H1 (cell line): ENCODE measurements around the gene ARID1B. TPM values are rescaled to one million over a fixed set of nuclear protein-coding genes. Genes with fewer than 3 reads are reported as not detected.

Source experiments
- CTCF ChIA-PET: fragments of 300-600 bp; sonication (Branson Sonifier 250); formaldehyde crosslinking; loops from one replicate; lab custom pipeline; 2021; ENCODE audit not compliant: partially characterized antibody; lab: Charles Lee
- POLR2A ChIA-PET: fragments of 300-600 bp; sonication (Branson Sonifier 250); formaldehyde crosslinking; loops from one replicate; lab custom pipeline; 2021; ENCODE audit warnings: inconsistent platforms; ENCODE audit not compliant: partially characterized antibody; lab: Charles Lee
- DNase-seq, 2 experiments: peaks; one replicate each; pipeline versions ENCODE4 v3.0.0 to v3.0.0-alpha.2; 2010 to 2022; ENCODE audit warnings: low spot score in 2 of 2, low read depth in 1 of 2, mixed read lengths in 1 of 2
- FAIRE-seq: peaks from 2 replicates; lab custom pipeline; 2011; peaks lifted over from hg19 to GRCh38; lab: Jason Lieb, UNC
- H2AFZ ChIP-seq: 2 replicates; pipeline ENCODE4 v1.8.1; 2012; ENCODE audit warnings: low read length, inconsistent platforms
- H2AK5ac ChIP-seq: 2 replicates; pipeline ENCODE4 v1.6.1; 2013; ENCODE audit warnings: low read depth, low read length
- H2BK120ac ChIP-seq: replicated peaks from 2 replicates; pipeline ENCODE3; 2013; ENCODE audit warnings: low read depth, low read length, inconsistent platforms
- H2BK12ac ChIP-seq: 2 replicates; pipeline ENCODE4 v1.6.1; 2013; ENCODE audit warnings: low read depth, low read length
- H2BK15ac ChIP-seq: 2 replicates; pipeline ENCODE4 v1.6.1; 2013; ENCODE audit warnings: low read length
- H2BK20ac ChIP-seq: 2 replicates; pipeline ENCODE4 v1.6.1; 2013; ENCODE audit warnings: low read length
- H2BK5ac ChIP-seq: 2 replicates; pipeline ENCODE4 v1.6.1; 2013; ENCODE audit warnings: low read depth, low read length
- H3K14ac ChIP-seq: 2 replicates; pipeline ENCODE4 v1.6.1; 2013; ENCODE audit warnings: inconsistent platforms; ENCODE audit not compliant: insufficient read length
- H3K18ac ChIP-seq: 2 replicates; pipeline ENCODE4 v1.6.1; 2013; ENCODE audit warnings: low read length; ENCODE audit errors: extremely low read depth
- H3K23ac ChIP-seq: 2 replicates; pipeline ENCODE4 v1.6.1; 2013; ENCODE audit warnings: inconsistent platforms; ENCODE audit not compliant: insufficient read length
- H3K23me2 ChIP-seq: 2 replicates; pipeline ENCODE4 v1.6.1; 2013; ENCODE audit warnings: low read depth, low read length
- H3K27ac ChIP-seq: 2 replicates; pipeline ENCODE4 v1.6.1; 2011; ENCODE audit warnings: low read depth, low read length, inconsistent platforms
- H3K27me3 ChIP-seq, 4 experiments: replicated peaks in 1 of 4; 1 replicate in 1 of 4; 2 replicates in 3 of 4; pipeline versions ENCODE4 v1.6.1 to v1.8.1; 2011 to 2013; ENCODE audit warnings: low read length in 3 of 4, mild to moderate bottlenecking in 3 of 4, inconsistent platforms in 2 of 4, mixed read lengths in 2 of 4, moderate library complexity in 1 of 4; ENCODE audit not compliant: control insufficient read depth in 3 of 4, insufficient read depth in 3 of 4; ENCODE audit errors: extremely low read depth in 1 of 4
- H3K36me3 ChIP-seq, 4 experiments: 2 replicates each; pipeline versions ENCODE4 v1.6.1 to v1.8.1; 2011 to 2013; ENCODE audit warnings: mild to moderate bottlenecking in 4 of 4, low read length in 3 of 4, moderate library complexity in 2 of 4, control low read depth in 1 of 4, inconsistent platforms in 1 of 4; ENCODE audit not compliant: insufficient read depth in 4 of 4, control insufficient read depth in 2 of 4
- H3K4ac ChIP-seq: replicated peaks from 2 replicates; pipeline ENCODE3; 2013; ENCODE audit warnings: low read length, low read depth, mixed read lengths, inconsistent platforms; ENCODE audit not compliant: insufficient read length
- H3K4me1 ChIP-seq, 4 experiments: replicated peaks in 1 of 4; 1 replicate in 1 of 4; 2 replicates in 3 of 4; pipeline versions ENCODE4 v1.6.1 to v1.8.1; 2011 to 2013; ENCODE audit warnings: low read length in 3 of 4, inconsistent platforms in 2 of 4, mixed read lengths in 1 of 4; ENCODE audit not compliant: insufficient read depth in 4 of 4, control insufficient read depth in 3 of 4
- H3K4me2 ChIP-seq, 2 experiments: 2 replicates each; pipeline versions ENCODE4 v1.6.1 to v1.8.1; 2011 to 2013; ENCODE audit warnings: low read depth in 2 of 2, low read length in 2 of 2, control low read depth in 1 of 2, inconsistent platforms in 1 of 2, mild to moderate bottlenecking in 1 of 2; ENCODE audit not compliant: insufficient read depth in 1 of 2
- H3K4me3 ChIP-seq, 4 experiments: fragments of 200-600, 300-600 bp in 1 of 4; sonication (generic), shearing (Covaris generic), sonication (Bioruptor Twin) in 1 of 4; 2 replicates each; pipeline versions ENCODE4 v1.5.1 to v1.8.1; 2011 to 2016; ENCODE audit warnings: low read length in 4 of 4, low read depth in 3 of 4, control low read depth in 2 of 4, inconsistent platforms in 2 of 4, mild to moderate bottlenecking in 2 of 4, mixed read lengths in 1 of 4, moderate library complexity in 1 of 4; ENCODE audit not compliant: insufficient read depth in 2 of 4; ENCODE audit errors: extremely low read depth in 1 of 4
- H3K56ac ChIP-seq: replicated peaks from 2 replicates; pipeline ENCODE3; 2013; ENCODE audit warnings: low read depth, mild to moderate bottlenecking, mixed read lengths, low read length, inconsistent platforms; ENCODE audit not compliant: insufficient read length
- H3K79me1 ChIP-seq: 2 replicates; pipeline ENCODE4 v1.6.1; 2013; ENCODE audit warnings: low read depth, low read length, control low read depth
- H3K79me2 ChIP-seq, 2 experiments: 2 replicates each; pipeline versions ENCODE4 v1.6.1 to v1.8.1; 2012 to 2013; ENCODE audit warnings: low read length in 2 of 2, mild to moderate bottlenecking in 2 of 2, inconsistent platforms in 1 of 2; ENCODE audit not compliant: insufficient read depth in 2 of 2, control insufficient read depth in 1 of 2
- H3K9ac ChIP-seq, 4 experiments: replicated peaks in 1 of 4; 1 replicate in 1 of 4; 2 replicates in 3 of 4; pipeline versions ENCODE4 v1.6.1 to v1.8.1; 2011 to 2013; ENCODE audit warnings: low read depth in 3 of 4, low read length in 3 of 4, control low read depth in 2 of 4, mild to moderate bottlenecking in 2 of 4, moderate library complexity in 2 of 4, inconsistent platforms in 1 of 4; ENCODE audit errors: extremely low read depth in 1 of 4
- H3K9me3 ChIP-seq, 2 experiments: 2 replicates each; pipeline versions ENCODE4 v1.6.1 to v1.8.1; 2012 to 2013; ENCODE audit warnings: mild to moderate bottlenecking in 2 of 2, moderate library complexity in 2 of 2, control low read depth in 1 of 2, inconsistent platforms in 1 of 2, low read depth in 1 of 2, low read length in 1 of 2, mixed read lengths in 1 of 2; ENCODE audit not compliant: insufficient read depth in 2 of 2
- H4K20me1 ChIP-seq, 2 experiments: replicated peaks in 1 of 2; 2 replicates each; pipeline versions ENCODE3 to v1.8.1; 2011 to 2013; ENCODE audit warnings: inconsistent platforms in 2 of 2, low read length in 2 of 2, mild to moderate bottlenecking in 1 of 2; ENCODE audit not compliant: insufficient read depth in 2 of 2, control insufficient read depth in 1 of 2
- H4K5ac ChIP-seq: 2 replicates; pipeline ENCODE4 v1.6.1; 2013; ENCODE audit warnings: low read length, low read depth, mixed read lengths, inconsistent platforms; ENCODE audit not compliant: insufficient read length
- H4K8ac ChIP-seq: 2 replicates; pipeline ENCODE4 v1.8.0; 2013; ENCODE audit warnings: mild to moderate bottlenecking, moderate library complexity, low read length, inconsistent platforms; ENCODE audit not compliant: insufficient read depth; ENCODE audit errors: extremely low read depth
- H4K91ac ChIP-seq: replicated peaks from 2 replicates; pipeline ENCODE3; 2013; ENCODE audit warnings: low read length, mixed read lengths, inconsistent platforms; ENCODE audit not compliant: insufficient read length
- BACH1 ChIP-seq: IDR thresholded peaks from 2 replicates; pipeline ENCODE4 v1.6.1; 2012; ENCODE audit warnings: low read length, improper control_type of control experiment
- BCL11A ChIP-seq, 2 experiments: IDR thresholded peaks; one replicate each; pipeline ENCODE4 v1.6.1; 2011; ENCODE audit warnings: low read depth in 2 of 2, low read length in 2 of 2, mild to moderate bottlenecking in 2 of 2
- CHD2 ChIP-seq: IDR thresholded peaks from 2 replicates; pipeline ENCODE4 v1.6.1; 2012; ENCODE audit warnings: low read length, improper control_type of control experiment
- EP300 ChIP-seq, 2 experiments: IDR thresholded peaks; 1 replicate in 1 of 2; 2 replicates in 1 of 2; pipeline ENCODE4 v1.6.1; 2011 to 2012; ENCODE audit warnings: low read depth in 2 of 2, low read length in 2 of 2, mild to moderate bottlenecking in 2 of 2, borderline replicate concordance in 1 of 2, inconsistent platforms in 1 of 2, moderate library complexity in 1 of 2
- RFX5 ChIP-seq: IDR thresholded peaks from 2 replicates; pipeline ENCODE4 v1.6.1; 2011; ENCODE audit warnings: low read depth, low read length, improper control_type of control experiment, borderline replicate concordance
- SIRT6 ChIP-seq: IDR thresholded peaks from one replicate; pipeline ENCODE4 v1.7.1; 2012; ENCODE audit warnings: low read length, inconsistent platforms
- SP1 ChIP-seq: IDR thresholded peaks from 2 replicates; pipeline ENCODE4 v1.6.1; 2011; ENCODE audit warnings: low read depth, low read length
- TCF12 ChIP-seq: IDR thresholded peaks from 2 replicates; pipeline ENCODE4 v1.6.1; 2011; ENCODE audit warnings: low read depth, mild to moderate bottlenecking, low read length
- WGBS, 2 experiments: shearing (Covaris generic) in 1 of 2; methylation state at CpG; one replicate each; pipeline versions ENCODE4 v1.1.6 to v1.1.7; 2013 to 2015; ENCODE audit warnings: low lambda C conversion rate in 2 of 2, mixed read lengths in 2 of 2, inconsistent platforms in 1 of 2, low coverage in 1 of 2, missing lambda C conversion rate in 1 of 2; ENCODE audit not compliant: insufficient replicate concordance in 2 of 2, insufficient coverage in 1 of 2, insufficient read length in 1 of 2; ENCODE audit errors: extremely low coverage in 1 of 2, missing lambda C conversion rate in 1 of 2; 5-methylcytosine and 5-hydroxymethylcytosine counted together
- polyA plus RNA-seq, 7 experiments: library from polyadenylated mRNA; depleted of rRNA in 3 of 7; stranded (reverse) in 5 of 7; unstranded in 2 of 7; fragments of >200 nt in 5 of 7; fragments of 200-250 nt in 2 of 7; gene quantifications; 1 replicate in 5 of 7; 2 replicates in 1 of 7; 4 replicates in 1 of 7; pipeline versions ENCODE4 v1.2.1 to v1.2.3, GENCODE V29; 2011 to 2013; ENCODE audit warnings: missing spikeins in 2 of 7, mixed read lengths in 2 of 7
- total RNA-seq: library from RNA; stranded (reverse); fragmentation: NEBNext Ultra II Directional; extraction: Animal tissue kit (Norgen Biotek cat#: 25700); gene quantifications from 2 replicates; pipeline ENCODE4 v1.2.1, GENCODE V29; 2021
- TF ChIP-seq, protein P1 (sequence below): IDR thresholded peaks from 2 replicates; pipeline ENCODE4 v1.6.1; 2011; ENCODE audit warnings: low read depth, mild to moderate bottlenecking, low read length; ENCODE audit not compliant: insufficient read depth
- TF ChIP-seq, protein P2 (sequence below): IDR thresholded peaks from 2 replicates; pipeline ENCODE4 v1.6.1; 2012; ENCODE audit warnings: inconsistent platforms

Gene ARID1B
- total and polyA plus RNA-seq, 2 of the 8 experiments (the other 6 are each of a cell fraction or from before 2014, with no cell fraction given), result 24.3 to 70.3 TPM

DNA sequence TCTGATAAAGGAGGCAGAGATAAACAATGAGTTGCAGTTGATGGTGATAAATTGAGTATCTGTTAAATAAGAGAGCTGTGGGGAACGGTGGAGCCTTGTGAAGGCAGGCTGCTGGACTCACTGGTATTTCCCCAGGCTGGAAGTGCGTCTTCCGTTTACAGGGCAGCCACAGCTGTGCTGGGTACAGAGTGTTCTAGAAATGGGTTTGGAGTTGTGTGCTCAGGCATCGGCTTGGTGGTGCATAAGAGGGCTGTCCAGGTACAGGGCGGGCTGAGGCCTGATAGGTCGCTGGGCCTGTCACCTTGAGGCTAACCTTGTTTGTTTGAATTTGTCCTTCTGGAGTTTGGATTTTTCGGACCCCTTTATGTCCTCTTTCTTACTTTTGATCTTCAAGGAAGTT, 39.3 kb downstream of the ARID1B start:
- CTCF ChIA-PET, result no interaction called here

More for the DNA sequence above, 39.3 kb downstream of the ARID1B start:
- no peak for DNase-seq
- no peak overlapping the region for H2AK5ac ChIP-seq
- whole genome bisulfite sequencing, 2 experiments, result 89% methylated on average over 7 of the region's 7 CpGs; no CpG with 5 or more reads in 1 of the 2 experiments
- H3K79me1 ChIP-seq, result peaks cover 8% of the 10 kb centered on the region
- no peak overlapping the region for H3K14ac ChIP-seq
- H3K4me1 ChIP-seq, result peaks cover 4 to 11% (median 6%) of the 10 kb centered on the region in 4 experiments
- POLR2A ChIA-PET, result no interaction called here
- no peak overlapping the region for H2BK20ac ChIP-seq
- H2AFZ ChIP-seq, result no peak overlapping the region
- H3K27me3 ChIP-seq, result no peaks in the 10 kb centered on the region; a peak in 1 of 7 replicates
- H3K23ac ChIP-seq, result no peak overlapping the region
- no peak overlapping the region for H3K27ac ChIP-seq
- H2BK5ac ChIP-seq, result no peak overlapping the region
- TF ChIP-seq TCF12 (no peak), BCL11A (IDR thresholded peaks at IDR 0.05; ENCODE audit: low read depth in 2 of 2, low read length in 2 of 2) (no peak), SIRT6 (no peak), CHD2 (no peak), BACH1 (no peak), SP1 (no peak), EP300 (IDR thresholded peaks at IDR 0.05; ENCODE audit: borderline replicate concordance in 1 of 2, low read depth in 2 of 2, low read length in 2 of 2) (no peak), RFX5 (no peak)
- TF ChIP-seq, protein P1, sequence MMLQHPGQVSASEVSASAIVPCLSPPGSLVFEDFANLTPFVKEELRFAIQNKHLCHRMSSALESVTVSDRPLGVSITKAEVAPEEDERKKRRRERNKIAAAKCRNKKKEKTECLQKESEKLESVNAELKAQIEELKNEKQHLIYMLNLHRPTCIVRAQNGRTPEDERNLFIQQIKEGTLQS, result no peak
- TF ChIP-seq, protein P2, sequence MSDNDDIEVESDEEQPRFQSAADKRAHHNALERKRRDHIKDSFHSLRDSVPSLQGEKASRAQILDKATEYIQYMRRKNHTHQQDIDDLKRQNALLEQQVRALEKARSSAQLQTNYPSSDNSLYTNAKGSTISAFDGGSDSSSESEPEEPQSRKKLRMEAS, result no peak
- H4K5ac ChIP-seq, result no peak overlapping the region
- no peak overlapping the region for H4K8ac ChIP-seq
- H4K20me1 ChIP-seq, result peaks cover 32 to 46% of the 10 kb centered on the region in 2 experiments
- H3K56ac ChIP-seq, result no peak overlapping the region
- no peak for FAIRE-seq
- H2BK12ac ChIP-seq, result no peak overlapping the region
- H3K9me3 ChIP-seq, result no peaks in the 10 kb centered on the region
- H3K4me3 ChIP-seq, result no peak overlapping the region
- H4K91ac ChIP-seq, result no peak overlapping the region
- no peaks in the 10 kb centered on the region for H3K23me2 ChIP-seq
- H3K4me2 ChIP-seq, result no peak overlapping the region
- H3K9ac ChIP-seq, result no peak overlapping the region
- no peak overlapping the region for H3K18ac ChIP-seq
- H3K79me2 ChIP-seq, result peaks cover 17 to 100% of the 10 kb centered on the region in 2 experiments
- no peak overlapping the region for H2BK120ac ChIP-seq
- no peaks in the 10 kb centered on the region for H3K36me3 ChIP-seq
- no peak overlapping the region for H3K4ac ChIP-seq
- no peak overlapping the region for H2BK15ac ChIP-seq
